GM12892 (cell line): ENCODE measurements around the gene NF1.

Experiments used
- POLR2A ChIP-seq: IDR thresholded peaks from 2 replicates; pipeline ENCODE4 v1.6.1; 2011; ENCODE audit warnings: low read depth, low read length, control low read depth
- POLR2AphosphoS5 ChIP-seq: IDR thresholded peaks from 2 replicates; pipeline ENCODE4 v1.6.1; 2011; ENCODE audit warnings: low read depth, low read length, control low read depth

- TF ChIP-seq POLR2AphosphoS5 = no peak
- TF ChIP-seq POLR2A = no peak
Measured at GRCh38 chr17:31198026-31198425, 103.2 kb downstream of the NF1 start.
